Measurements from ENCODE around the gene PPP1R16B.
A peak's percentile ranks its signal among the peaks of the same experiment; 100 is the strongest.
"Not testable (repeated sequence)": the region's sequence is repeated elsewhere in the genome, so short reads cannot be mapped to it uniquely, and the experiment has no call there.

PPP1R16B gene

DNA sequence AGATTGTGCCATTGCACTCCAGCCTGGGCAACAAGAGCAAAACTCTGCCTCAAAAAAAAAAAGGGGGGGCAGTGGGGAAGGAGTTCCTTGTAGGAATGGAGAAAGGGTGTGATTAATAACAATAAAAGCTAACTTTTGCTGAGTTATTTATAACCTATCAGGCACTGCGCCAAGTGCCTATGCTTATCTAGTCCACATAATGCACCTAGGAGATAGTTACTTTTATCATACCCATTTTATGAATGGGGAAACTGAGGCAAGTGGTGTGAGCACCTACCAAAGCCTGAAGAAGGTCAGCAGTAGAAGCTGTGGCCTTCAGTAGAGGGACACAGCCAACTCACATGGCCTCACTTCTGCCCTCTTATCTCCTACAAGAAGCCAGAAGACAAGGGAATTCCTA is 13.6 kb upstream of the PPP1R16B start:
- DNase-seq (ENCODE audit: low read depth, low spot score): no peak

DNA sequence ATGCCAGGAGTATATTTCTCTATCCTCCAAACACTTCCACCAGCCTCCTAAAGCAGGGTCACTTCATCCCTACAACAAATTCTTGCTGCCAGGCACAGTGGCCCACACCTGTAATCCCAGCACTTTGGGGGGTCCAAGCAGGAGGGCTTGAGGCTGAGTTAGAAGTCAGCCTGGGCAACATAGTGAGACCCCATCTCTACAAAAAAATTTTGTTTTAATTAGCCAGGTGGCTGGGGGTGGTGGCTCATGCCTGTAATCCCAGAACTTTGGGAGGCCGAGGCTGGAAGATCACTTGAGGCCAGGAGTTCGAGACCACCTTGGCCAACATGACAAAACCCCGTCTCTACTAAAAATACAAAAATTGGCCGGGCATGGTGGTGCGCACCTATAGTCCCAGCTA is 11.4 kb upstream of the PPP1R16B start:
- not testable (repeated sequence) for DNase-seq (ENCODE audit: low read depth, low spot score)

- DNase-seq (ENCODE audit: low read depth, low spot score): no peak
Measured at GRCh38 chr20:38798266-38798665, 7.2 kb upstream of the PPP1R16B start.

DNA sequence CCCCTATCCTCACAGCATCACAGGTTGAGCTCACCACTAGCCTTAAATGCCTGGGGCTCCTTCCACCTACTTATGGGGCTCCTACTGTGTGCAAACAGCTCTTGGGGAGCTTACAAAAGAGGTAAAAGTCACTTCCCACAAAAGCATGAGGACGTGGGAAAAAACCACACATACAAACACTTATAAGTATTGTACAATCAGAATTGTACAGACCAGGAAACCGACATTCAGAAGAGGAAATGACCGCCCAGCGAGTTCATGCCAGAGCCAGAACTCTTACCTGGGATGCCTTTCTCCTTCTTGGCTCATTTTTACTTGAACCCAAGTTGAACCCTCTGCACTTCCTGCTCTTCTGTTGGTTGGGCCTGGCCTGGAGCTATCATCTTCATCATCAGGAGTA is 6.3 kb upstream of the PPP1R16B start:
- no peak for DNase-seq (ENCODE audit: low read depth, low spot score)

DNA sequence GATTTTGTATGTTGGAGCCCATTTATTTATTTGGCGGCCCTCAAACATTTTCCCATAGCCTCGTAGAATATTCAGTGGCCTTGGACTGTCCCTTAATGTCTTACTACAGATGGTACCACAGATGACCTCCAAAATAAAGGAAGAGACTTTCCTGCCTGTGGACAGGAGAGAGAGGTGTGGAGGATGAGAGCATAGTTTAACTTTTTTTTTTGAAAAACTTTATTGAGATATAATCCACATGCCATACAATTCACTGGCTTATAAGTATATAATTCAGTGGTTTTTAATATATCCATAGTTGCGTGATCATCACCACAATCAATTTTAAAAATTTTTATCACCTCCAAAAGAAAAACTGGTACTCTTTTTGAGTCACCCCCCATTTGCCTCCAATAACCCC is 4.6 kb upstream of the PPP1R16B start:
- DNase-seq (ENCODE audit: low read depth, low spot score): no peak

- DNase-seq (ENCODE audit: low read depth, low spot score): no peak
Measured at GRCh38 chr20:38804221-38804620, 1.3 kb upstream of the PPP1R16B start.

GRCh38 chr20:38804682-38805501 is 605 bp upstream of the PPP1R16B start:
- no peak for DNase-seq (ENCODE audit: low read depth, low spot score)

DNA sequence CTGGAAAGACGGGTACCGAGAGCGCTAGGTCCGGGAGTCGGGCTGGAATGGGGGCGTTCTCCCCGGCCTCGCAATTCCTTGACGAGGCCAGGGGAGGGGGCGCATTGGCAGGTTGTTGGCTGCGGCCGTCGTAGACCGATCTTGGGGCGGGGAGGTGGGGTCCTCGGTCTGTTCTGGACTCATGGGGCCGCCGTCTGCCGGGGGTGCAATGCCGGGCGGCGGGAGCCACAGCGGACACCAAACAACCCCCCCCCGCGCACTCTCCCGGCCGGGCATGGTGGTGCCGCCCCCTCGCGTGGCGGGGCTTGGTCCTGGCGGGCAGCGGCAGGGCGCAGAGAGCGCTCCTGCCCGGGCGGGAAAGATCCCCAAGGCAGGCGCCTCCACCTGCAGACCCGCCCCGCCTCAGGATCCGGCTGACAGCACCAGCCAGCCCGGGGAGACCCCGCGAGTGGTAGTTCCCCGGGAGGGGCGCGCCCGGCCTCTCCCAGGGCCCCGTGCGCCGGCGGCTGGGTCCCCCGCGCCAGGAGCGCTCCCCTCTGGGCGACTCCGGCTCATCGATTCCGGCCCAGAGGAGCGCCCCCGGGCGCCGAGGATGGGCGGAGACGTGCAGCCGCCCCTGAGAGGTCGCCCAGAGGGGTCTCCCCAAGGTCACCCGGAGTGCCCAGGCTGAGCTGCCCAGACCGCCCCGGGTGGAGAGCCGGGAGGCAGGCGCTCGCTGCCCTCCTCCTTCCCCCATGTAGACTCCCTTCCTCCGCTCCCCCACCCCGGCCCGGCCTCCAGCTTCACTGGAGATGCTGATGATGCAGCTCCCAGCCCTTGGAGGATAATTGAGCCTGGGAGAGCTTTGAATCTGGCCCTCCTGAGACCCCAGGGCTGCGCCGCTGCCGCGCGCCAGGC is 709 bp downstream of the PPP1R16B start:
- DNase-seq (ENCODE audit: low read depth, low spot score): no peak

DNA sequence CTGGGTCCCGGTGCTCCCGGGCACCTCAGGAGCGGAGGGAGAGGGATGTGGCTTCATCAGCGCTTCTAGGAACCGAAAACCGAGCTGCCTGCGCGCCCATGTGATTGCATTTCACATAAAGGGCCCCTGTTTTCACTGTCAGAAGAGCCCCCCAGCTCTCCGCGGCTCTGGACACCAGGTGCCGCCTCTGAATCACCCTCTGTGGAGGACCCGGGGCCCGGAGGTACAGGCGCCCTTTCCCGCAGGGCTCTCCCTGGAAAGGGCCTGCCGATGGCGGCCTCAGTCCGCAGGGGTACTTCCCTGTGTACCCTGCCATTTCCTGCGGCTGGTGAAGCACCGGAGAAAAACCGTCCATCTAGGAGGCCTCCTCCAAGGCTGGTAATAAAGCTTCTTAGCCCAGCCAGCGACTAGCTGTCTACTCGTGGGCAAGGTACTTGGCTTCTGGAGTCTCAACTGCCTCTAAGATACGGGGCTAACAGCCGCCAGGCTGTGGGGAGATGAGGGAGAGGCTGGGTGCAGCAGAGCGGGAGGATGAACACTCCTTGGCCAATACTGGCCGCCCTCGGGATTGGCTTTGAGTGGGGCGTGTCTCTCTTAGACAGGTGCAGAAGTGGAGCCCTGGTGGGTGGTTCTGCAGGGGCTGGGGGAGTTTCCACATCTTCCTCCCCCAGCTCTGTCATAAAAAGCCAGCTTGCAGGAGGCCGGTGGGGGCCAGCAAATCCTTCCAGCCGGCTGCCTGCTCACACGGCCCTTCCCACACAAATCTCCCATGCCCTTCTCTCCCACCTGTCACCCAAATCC is 1.6 kb downstream of the PPP1R16B start:
- DNase-seq (ENCODE audit: low read depth, low spot score): no peak

- DNase-seq (ENCODE audit: low read depth, low spot score): no peak
Measured at GRCh38 chr20:38809942-38810341, 4.4 kb downstream of the PPP1R16B start.

GRCh38 chr20:38810926-38811630 is 5.6 kb downstream of the PPP1R16B start:
- DNase-seq (ENCODE audit: low read depth, low spot score): no peak

DNA sequence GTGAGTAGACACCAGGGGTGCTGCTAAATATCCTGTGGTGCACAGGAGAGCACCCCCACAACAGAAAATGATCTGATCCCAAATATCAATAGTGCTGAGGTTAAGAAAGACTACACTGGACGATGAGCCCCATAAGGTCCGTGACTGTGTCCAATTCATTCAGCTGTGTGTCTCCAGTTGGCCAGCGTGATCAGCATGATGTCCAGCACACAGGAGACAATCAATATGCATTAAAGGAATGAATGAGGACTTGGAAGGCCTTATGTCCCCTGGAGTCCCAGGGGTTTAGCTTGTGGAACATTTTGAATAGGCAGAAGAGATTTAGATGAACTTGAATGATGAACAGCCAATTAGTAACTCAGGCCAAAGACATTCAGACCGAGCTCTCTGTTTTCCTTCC is 6.3 kb downstream of the PPP1R16B start:
- no peak for DNase-seq (ENCODE audit: low read depth, low spot score)

- no peak for DNase-seq (ENCODE audit: low read depth, low spot score)
Measured at GRCh38 chr20:38812182-38812581, 6.7 kb downstream of the PPP1R16B start.

GRCh38 chr20:38812709-38813573 is 7.4 kb downstream of the PPP1R16B start:
- DNase-seq (ENCODE audit: low read depth, low spot score): no peak

- not testable (repeated sequence) for DNase-seq (ENCODE audit: low read depth, low spot score)
Measured at GRCh38 chr20:38813574-38813962, 8.1 kb downstream of the PPP1R16B start.

- DNase-seq (ENCODE audit: low read depth, low spot score): no peak
Measured at GRCh38 chr20:38815446-38815845, 9.9 kb downstream of the PPP1R16B start.

DNA sequence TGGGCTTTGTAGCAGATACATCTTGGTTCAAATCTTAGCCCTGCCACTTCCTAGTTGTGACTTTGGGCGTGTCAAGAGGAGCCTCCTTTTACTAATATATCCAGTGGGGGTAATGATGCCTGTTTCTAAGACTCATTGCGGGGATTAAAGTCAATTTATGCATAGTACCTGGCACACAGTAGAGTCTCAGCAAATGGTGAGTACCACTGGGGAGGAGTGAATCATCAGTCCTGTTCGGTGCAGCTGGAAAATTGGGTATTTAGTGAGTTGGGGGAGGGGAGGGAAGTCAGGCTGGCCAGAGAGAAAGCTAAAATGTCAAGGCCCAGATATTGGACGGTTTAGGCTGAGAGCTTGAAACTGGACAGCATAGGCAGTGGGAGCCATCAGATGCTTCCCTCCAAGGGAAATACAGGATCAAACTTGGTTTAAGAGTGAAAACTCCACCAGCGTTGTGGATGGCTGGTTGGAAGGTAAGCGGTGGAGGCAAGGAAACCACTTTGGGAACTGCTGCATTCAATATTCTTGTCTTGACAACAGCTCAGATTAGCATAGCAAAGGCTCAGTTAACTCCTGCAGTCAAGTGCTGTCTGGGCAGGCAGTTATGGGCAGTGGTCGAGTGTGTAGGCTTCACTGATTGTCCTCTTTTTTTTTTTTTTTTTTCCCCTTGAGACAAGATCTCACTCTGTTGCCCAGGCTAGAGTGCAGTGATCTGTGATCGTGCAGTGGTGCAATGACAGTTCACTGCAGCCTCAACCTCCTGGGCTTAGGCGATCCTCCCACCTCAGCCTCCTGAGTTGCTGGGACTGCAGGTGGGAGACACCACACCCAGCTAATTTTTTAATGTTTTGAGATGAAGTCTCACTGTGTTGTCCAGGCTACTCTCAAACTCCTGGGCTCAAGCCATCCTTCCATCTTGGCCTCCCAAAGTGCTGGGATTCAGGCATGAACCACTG is 12.9 kb downstream of the PPP1R16B start:
- no peak for DNase-seq (ENCODE audit: low read depth, low spot score)

DNA sequence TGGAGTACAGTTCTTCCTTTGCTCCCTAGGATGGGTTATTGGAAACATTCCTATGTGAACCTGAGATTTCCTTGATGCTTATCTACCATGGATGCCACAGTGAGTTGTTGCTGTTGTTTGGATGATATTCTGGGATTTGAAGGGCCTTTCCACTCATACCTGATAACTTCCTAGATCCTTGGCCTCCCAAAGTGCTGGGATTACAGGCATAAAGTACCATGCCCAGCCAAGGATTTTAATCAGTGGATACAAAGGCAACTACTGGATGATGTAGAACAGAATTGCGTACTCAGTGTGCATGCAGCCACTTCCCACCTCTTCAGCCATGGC is 20.0 kb downstream of the PPP1R16B start:
- no peak for DNase-seq (ENCODE audit: low read depth, low spot score)

DNA sequence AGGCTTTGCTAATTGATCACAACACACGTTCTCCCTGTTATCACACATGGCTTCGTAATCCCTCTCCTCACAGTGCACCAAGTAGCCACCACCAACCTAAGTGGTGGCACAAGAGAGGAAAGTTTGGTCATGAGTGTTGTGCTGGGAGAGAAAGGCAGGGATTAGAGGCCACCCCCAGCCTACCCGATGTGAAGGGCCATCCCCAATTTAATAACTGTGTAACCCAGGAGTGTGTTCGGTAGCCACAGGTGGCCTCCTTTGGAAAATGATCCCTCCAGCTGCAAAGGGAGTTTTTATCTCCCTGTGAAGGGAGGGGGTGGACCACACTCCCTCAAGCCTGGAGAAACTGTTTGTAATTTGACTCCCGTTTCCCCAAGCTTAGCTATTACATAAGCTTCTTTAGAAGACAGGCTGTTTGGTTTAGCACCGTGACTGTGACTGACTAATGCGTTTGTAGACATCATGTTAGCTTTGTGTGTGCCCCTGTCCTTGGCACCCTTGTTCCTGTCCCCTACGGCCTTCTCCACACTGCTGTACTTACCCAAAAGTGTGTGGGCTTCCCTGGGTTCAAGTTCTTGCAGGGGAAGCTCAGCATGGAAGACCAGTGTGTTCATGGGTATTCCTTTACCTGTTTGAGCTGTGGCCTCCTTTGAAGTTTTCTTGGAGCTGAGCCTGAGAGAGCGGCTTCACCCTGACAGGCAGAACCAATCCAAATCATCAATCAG is 20.6 kb downstream of the PPP1R16B start:
- DNase-seq (ENCODE audit: low read depth, low spot score): peak; percentile 7

Measured in smooth muscle cell of the brain vasculature (primary cell).